BJ (cell line): ENCODE results near the gene ORM1. TPM values are rescaled to one million over a fixed set of nuclear protein-coding genes. Genes with fewer than 3 reads are reported as not detected.

Source experiments
- CTCF ChIA-PET: fragments of 350-600 bp; formaldehyde crosslinking; extraction: SDS; loops from one replicate; lab custom pipeline; 2021; ENCODE audit warnings: antibody characterized with exemption, inconsistent platforms; lab: Yijun Ruan, JAX
- POLR2A ChIA-PET: fragments of 300-600 bp; sonication (Branson Sonifier 250); formaldehyde crosslinking; extraction: SDS; loops from one replicate; lab custom pipeline; 2021; ENCODE audit warnings: antibody characterized with exemption; lab: Charles Lee
- DNase-seq: peaks from one replicate; pipeline ENCODE4 v3.0.0-alpha.2; 2011; ENCODE audit warnings: low read depth
- H3K27me3 ChIP-seq: 2 replicates; pipeline ENCODE4 v1.6.0; 2011; ENCODE audit warnings: low read length; ENCODE audit not compliant: control insufficient read depth, insufficient read depth
- H3K36me3 ChIP-seq: 2 replicates; pipeline ENCODE4 v1.5.1; 2011; ENCODE audit warnings: low read length; ENCODE audit not compliant: control insufficient read depth, insufficient read depth
- H3K4me3 ChIP-seq: 2 replicates; pipeline ENCODE4 v1.5.1; 2011; ENCODE audit warnings: low read depth, mild to moderate bottlenecking, control low read depth, low read length
- polyA plus RNA-seq: library from polyadenylated mRNA; depleted of rRNA; stranded (reverse); fragments of >200 nt; gene quantifications from 2 replicates; pipeline ENCODE4 v1.2.3, GENCODE V29; 2011
- TF ChIP-seq, protein P1 (sequence below): IDR thresholded peaks from 2 replicates; pipeline ENCODE4 v1.5.1; 2011; ENCODE audit warnings: low read depth, mild to moderate bottlenecking, control low read depth, inconsistent platforms, low read length, moderate library complexity; ENCODE audit not compliant: insufficient read depth

The ORM1 gene
- polyA plus RNA-seq, 1 experiment = not detected

DNA sequence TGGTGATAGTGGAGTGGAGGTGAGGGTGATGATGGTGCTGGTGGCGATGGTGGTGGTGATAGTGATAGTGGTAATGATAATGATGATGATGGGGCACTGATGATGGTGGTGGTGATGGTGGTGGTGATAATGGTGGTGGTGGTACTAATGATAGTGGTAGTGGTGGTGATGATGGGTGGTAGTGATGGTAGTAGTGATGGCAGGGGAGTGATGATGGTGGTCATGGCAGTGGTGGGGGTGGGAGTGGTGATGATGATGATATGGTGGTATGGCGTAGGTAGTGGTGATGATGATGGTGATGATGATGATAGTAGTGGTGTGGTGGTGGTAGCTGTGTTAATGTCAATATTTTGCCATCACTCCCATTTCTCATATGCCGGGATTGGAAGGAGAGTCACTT lies 44.5 kb upstream of the ORM1 start:
- Histone ChIP-seq H3K27me3 (no peaks in the 10 kb centered on the region), H3K4me3 (no peak overlapping the region), H3K36me3 (peaks cover 5% of the 10 kb centered on the region)
- CTCF ChIA-PET = interaction anchor here (1.3 to 2.2 kb wide), 3 partner anchors 39 to 171 kb away, joined by 3 to 8 read pairs (median 4); no protein-coding TSS in a partner anchor
- POLR2A ChIA-PET = no interaction called here
- TF ChIP-seq, protein P1, sequence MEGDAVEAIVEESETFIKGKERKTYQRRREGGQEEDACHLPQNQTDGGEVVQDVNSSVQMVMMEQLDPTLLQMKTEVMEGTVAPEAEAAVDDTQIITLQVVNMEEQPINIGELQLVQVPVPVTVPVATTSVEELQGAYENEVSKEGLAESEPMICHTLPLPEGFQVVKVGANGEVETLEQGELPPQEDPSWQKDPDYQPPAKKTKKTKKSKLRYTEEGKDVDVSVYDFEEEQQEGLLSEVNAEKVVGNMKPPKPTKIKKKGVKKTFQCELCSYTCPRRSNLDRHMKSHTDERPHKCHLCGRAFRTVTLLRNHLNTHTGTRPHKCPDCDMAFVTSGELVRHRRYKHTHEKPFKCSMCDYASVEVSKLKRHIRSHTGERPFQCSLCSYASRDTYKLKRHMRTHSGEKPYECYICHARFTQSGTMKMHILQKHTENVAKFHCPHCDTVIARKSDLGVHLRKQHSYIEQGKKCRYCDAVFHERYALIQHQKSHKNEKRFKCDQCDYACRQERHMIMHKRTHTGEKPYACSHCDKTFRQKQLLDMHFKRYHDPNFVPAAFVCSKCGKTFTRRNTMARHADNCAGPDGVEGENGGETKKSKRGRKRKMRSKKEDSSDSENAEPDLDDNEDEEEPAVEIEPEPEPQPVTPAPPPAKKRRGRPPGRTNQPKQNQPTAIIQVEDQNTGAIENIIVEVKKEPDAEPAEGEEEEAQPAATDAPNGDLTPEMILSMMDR = no peak
- no peak for DNase-seq

DNA sequence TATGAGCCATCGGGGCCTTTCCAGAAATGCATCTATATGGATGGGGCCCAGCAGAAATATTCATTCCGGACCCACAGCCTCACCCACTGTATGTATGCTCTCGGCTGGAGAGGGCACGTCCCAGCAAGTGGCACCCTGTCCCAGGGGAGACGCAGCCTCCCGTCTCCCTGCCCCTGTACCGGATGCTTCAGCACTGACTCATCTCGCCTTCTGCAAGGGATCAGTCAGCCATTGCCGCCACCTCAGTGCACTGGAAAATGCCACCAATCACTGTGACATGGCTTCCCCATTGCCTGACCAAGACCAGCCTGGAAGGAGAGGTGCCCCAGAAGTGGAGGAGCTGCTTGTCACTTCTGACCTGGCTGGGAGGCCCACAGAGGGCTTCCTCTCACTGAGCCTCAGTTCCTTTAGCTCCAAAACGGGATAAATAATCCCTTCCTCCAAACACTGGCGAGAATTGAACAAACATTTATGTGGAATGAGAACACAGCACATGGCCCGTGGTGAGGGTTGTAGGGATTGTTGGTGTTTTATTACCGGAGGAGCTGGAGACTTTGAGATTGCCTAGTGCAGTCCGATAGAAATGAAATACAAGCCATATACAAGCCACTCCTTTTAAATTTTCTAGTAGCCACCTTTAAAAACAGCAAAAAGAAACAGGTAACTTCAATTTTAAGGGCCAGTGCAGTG lies 43.9 kb upstream of the ORM1 start:
- no peak for DNase-seq
- H3K4me3 ChIP-seq = no peak overlapping the region
- CTCF ChIA-PET = interaction anchor here (0.9 to 2.2 kb wide), 6 partner anchors 15 to 172 kb away, joined by 3 to 8 read pairs (median 4); partner anchors contain the start of gene COL27A1
- TF ChIP-seq, protein P1 = no peak
- POLR2A ChIA-PET = no interaction called here
- H3K27me3 ChIP-seq = no peaks in the 10 kb centered on the region
- H3K36me3 ChIP-seq = peaks cover 3% of the 10 kb centered on the region; the same call in 1 of the 2 replicates

DNA sequence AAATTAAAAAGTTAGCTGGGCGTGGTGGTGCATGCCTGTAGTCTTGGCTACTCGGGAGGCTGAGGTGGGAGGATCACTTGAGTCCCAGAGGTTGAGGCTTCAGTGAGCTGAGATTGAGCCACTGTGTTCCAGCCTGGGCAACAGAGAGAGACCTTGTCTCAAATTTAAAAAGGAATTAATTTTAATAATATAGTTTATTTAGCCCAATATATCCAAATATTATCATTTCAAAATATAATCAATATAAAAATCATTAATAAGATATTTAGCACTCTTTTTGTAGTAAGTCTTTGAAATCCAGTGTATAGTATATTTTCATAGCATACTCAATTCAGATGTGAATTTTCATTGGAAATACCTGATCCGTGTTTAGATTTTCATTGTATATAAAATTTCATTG lies 43.2 kb upstream of the ORM1 start:
- ChIA-PET CTCF (interaction anchor here (0.9 to 1.5 kb wide), 6 partner anchors 8 to 125 kb away, joined by 3 to 5 read pairs (median 4); partner anchors contain the start of gene COL27A1), POLR2A (no interaction called here)
- TF ChIP-seq, protein P1 = no peak
- H3K4me3 ChIP-seq = no peak overlapping the region
- peaks cover 3% of the 10 kb centered on the region; the same call in 1 of the 2 replicates for H3K36me3 ChIP-seq
- no peak for DNase-seq
- H3K27me3 ChIP-seq = no peaks in the 10 kb centered on the region

DNA sequence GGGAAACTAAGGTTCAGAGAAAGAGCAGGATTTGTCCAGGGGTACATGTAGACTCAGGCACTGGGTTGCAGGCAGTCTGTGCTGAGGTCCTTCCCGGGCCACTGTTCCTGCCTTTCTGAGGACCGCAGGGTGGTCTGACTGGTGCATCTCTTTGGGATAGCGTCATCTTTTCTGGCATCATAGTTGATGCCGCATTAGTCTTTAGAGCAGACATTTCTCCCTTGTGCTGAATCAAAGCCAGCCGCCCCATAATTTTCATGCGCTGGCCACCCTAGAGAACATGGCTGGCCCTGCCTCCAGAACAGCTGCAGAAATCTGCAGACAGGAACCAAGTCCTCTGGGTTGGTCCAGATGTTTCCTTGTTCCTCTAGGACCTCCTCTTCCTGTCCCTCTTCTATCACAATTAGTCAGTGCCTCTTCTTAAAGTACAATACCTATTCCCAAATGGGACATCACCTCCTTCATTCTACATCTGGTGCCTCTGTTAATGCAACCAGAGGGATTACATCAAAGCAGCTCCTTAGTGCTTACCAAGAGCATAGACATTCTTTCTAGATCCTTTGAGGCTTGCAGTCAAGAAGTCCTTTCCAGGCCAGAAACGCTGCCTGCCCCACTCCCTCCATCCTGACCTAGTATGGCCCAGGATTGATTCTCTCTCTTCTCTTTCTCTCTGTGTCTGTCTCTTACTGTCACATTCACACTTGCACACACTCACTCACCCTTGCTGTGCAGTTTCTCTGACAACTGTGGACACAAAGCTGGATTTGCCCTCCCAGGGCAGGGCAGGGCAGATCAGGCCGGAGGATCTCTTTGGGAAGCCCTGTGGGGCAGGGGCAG lies 42.0 kb upstream of the ORM1 start:
- H3K36me3 ChIP-seq = peaks cover 3% of the 10 kb centered on the region; the same call in 1 of the 2 replicates
- DNase-seq = peak; percentile 42
- no peak overlapping the region for H3K4me3 ChIP-seq
- ChIA-PET POLR2A (no interaction called here), CTCF (interaction anchor here (1.1 to 1.5 kb wide), 3 partner anchors 9 to 16 kb away, joined by 4 to 7 read pairs (median 4); no protein-coding TSS in a partner anchor)
- no peaks in the 10 kb centered on the region for H3K27me3 ChIP-seq
- TF ChIP-seq, protein P1 = no peak
